NCI-H1930 (cell line): ENCODE measurements around the gene DVL3.
A peak's percentile ranks its signal among the peaks of the same experiment; 100 is the strongest.
"Not testable (repeated sequence)": the region's sequence is repeated elsewhere in the genome, so short reads cannot be mapped to it uniquely, and the experiment has no call there.

Source experiments
- DNase-seq, 2 experiments: peaks; one replicate each; lab custom pipeline; 2025; lab: John Stamatoyannopoulos, UW

Gene DVL3

DNA sequence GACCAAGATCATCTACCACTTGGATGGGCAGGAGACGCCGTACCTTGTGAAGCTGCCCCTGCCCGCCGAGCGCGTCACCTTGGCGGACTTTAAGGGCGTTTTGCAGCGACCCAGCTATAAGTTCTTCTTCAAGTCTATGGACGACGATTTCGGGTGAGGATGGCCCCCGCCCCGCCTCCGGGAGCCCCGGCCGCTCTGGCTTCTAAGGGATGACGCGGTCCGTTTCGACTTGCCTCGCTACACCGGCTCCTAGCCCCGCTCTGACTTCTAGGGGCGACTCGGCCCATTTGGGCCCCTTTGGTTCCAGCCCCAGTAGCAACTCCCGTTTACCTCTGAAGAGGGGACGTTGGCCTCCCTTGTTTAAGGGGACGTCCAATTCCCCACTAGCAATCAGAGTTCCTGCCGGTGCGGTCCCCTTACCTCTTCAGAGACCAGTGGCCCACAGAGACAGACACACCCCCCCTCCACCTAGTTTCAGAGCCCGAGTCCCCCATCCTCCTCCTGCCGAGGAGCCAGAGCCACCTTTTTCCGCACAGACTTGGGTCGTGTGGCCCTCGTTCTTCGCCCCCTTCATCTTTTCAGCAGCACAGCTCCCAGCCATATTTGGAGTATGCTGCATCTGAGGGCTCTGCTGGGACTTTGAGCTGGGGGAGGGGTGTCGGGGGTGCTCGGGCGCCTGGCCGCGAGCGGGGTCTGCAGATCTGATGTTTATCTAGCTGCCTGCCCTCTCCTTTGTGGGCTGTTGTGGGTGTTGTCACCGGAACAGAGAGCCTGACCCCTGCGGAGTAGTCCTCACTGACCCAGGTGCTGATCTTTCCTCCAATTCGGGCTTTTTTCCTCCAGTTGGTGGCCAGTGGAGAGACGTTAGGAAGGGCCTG lies 706 bp downstream of the DVL3 start:
- DNase-seq: no peak

DNA sequence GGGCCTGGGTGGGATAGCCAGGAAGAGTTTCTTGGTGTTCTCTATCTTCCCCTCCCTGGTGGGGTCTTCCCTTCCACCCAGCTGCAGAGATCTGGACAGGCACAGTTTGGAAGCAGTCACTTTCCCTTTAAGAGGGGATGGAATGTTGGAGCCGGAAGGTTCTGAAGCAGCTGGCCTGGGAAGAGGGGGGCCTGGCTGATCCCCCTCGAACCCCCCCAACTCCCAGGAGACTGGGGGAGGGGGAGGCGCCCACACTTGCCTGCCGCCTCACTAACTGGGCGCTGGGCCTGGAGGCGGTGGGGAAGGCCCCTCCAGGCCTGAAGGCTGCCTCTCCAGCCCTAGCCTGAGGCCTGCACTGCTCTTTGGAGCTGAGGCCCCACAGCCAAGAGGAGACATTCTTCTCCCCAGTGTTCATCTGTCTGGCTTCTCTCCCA lies 1.4 kb downstream of the DVL3 start:
- DNase-seq: no peak

DNA sequence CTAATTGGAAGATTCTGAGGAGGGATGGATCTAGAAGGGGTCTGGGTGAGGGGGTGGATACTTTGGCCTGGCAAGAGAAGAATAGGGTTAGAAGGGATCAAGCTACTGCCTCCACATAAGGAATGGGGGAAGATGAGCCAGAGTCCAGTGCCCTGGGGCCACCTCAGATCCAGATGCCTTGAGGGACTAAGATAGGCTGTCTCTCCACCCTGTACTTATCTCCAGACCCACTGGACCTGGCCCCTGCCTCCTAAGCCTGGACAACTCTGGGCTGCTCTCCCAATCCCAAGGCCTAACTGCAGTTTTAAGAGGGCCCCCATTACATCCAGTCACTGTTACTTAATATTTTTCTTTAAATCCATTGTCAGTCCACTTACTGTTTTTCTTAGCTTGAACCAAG lies 2.0 kb downstream of the DVL3 start:
- no peak for DNase-seq

DNA sequence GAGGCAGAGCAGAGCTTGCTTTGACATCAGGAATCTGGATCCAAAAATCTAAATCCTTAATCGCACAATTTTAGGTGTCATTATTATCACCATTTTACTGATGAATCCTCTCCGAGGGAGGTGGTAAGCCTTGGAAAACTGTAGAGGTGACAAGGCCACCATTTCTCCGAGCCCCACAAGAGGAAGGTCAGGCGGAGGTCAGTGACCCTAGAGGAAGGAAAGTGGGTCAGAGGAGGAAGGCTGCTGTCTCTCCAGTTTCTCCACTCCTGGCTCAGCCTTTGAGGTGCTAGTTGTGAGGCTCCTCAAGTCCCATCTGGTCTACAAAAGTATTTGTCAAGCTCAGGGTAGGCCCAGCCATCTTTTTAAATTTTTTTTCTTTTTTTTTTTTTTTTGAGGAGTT lies 3.2 kb downstream of the DVL3 start:
- no peak for DNase-seq

DNA sequence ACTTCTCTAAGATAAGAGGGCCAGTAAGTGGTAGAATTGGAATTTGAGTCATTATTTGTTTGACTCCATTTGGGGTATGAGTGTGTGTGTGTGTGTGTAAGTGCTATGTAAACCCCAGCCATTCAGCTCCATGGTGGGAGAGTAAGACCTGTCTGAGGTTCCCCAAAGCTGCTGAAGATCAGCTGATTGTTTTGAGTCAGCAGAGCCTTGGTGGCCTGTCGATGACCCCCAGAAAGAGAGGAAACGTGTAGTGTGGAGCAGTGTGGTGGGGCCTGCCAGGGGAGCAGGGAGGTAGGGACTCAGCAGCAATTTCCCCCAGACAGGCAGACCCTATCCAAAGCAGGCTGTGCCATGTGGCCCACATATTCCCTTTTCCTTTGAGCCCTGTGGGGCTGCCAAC lies 5.3 kb downstream of the DVL3 start:
- DNase-seq: no peak

DNA sequence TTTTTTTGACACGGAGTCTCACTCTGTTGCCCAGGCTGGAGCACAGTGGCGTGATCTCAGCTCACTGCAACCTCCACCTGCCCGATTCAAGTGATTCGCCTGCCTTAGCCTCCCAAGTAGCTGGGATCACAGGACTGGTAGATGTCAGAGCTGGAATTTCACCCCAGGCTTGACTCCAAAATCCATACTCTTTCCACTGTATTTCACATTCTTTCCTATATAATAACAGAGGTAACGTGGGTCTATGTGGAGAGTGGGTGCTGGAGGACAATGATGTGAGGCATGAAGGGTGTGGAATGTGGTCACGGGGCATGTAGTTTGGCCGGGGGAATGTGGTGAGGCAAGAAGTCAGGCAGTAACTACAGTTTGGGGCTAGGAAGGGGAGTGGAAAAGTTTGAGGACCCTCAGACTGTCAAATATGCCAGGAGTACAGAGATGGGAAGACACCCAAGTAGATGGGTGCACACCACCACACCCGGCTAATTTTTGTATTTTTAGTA lies 7.4 kb downstream of the DVL3 start:
- DNase-seq: not testable (repeated sequence)

DNA sequence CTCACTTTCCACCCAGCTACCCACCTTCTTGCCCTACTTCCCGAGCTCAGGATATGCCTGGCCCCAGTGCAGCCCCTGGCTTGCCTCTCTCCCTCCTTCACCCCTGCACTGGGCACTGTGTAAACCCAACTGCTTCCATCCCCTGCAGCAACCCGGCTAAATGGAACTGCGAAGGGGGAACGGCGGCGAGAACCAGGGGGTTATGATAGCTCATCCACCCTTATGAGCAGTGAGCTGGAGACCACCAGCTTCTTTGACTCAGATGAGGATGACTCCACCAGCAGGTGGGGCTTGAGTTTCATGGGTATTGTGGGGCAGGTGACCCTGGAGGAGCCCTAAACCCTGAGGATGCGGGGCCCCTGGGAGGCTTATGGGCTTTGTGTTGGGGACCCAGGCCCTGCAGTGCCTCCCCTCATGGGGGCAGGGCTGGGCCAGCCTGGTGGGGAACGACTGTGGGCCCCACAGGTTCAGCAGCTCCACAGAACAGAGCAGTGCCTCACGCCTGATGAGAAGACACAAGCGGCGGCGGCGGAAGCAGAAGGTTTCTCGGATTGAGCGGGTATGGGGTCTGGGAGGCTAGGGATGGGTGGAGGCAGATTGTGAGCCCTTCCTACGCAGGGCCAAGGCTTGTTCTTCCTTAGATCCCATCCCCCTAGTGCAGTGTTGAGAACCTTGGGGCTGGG lies 9.6 kb downstream of the DVL3 start:
- no peak for DNase-seq

DNA sequence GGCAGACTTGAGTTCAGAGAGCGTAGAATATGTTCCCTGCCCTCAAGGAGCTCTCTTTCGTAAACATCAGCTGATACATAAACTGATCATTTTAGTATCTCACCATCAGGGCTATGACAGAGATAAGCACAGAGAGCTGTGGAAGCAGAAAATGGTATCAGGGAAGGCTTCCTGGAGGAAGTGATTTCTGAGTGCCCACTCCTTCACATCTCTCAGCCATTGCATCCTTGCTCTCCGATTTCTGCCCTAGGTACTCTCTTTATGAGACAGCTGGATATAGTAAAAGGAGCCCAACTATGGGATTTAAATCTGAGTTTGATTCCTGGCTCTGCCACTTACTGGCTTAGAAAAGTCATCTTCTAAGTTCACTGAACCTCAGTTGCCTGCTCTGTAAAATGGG lies 10.4 kb downstream of the DVL3 start:
- no peak for DNase-seq

DNA sequence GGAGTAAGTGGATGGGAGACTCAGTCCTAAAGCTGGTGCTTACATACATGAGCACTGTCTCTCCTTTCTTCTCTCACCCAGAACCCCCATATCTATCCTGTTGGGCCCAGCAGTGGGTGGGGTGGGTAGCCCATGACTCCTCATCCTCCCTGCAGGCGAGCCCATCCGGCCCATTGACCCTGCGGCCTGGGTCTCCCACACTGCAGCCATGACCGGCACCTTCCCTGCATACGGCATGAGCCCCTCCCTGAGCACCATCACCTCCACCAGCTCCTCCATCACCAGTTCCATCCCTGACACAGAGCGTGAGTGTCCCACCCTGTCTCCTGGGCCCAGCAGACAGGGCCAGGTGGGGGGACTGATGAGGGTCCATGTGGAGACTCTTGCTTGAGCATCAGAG lies 11.5 kb downstream of the DVL3 start:
- no peak for DNase-seq

DNA sequence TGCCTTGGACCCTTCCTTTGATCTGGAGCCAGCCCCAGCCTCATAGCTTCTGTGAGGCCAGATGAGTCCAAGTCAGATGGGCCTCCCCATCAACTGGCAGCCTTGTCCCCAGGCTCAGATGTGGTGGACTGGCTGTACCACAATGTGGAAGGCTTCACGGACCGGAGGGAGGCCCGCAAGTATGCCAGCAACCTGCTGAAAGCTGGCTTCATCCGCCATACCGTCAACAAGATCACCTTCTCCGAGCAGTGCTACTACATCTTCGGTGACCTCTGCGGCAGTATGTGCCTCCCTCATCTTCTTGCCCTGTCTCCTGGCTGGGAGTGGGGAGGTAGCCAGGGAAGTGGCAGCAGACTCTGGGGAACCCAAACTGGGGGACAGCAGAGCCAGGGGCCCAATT lies 12.6 kb downstream of the DVL3 start:
- DNase-seq: no peak

DNA sequence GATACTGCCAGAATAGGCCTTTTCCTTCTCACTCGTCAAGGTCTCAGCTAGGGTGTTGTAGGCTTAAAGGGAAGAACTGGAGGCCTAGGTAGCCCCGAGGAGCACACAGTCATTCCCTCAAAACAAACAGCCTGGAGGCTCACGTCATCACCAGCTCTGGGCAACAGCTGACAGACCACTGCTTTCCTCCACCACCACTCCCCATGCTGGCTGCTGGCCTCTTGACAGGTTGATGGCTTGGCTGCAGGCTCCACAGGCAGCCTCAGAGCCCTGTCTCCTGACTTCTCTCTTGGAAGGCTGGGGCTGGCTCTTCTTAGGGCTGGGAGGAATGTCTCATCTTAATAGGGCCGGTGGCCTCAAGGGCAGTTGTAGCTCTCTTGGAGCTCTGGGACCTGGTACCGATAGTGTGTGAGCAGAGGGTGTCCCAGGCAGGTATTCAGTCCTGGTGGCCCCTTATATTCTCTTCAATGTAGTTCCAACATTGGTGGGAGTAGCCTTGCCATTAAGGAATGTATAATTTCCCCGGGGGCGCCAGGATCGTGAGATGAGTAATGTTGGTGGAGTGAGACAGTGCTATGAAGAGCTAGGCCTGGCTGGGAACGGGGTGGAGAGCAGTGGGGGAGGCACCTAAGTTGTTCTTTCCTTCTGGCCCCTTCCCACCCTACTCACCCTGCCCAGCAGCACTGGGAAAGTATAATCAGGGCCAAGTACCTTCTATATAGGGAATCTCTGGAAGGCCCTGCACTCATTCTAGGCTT lies 13.4 kb downstream of the DVL3 start:
- no peak for DNase-seq

DNA sequence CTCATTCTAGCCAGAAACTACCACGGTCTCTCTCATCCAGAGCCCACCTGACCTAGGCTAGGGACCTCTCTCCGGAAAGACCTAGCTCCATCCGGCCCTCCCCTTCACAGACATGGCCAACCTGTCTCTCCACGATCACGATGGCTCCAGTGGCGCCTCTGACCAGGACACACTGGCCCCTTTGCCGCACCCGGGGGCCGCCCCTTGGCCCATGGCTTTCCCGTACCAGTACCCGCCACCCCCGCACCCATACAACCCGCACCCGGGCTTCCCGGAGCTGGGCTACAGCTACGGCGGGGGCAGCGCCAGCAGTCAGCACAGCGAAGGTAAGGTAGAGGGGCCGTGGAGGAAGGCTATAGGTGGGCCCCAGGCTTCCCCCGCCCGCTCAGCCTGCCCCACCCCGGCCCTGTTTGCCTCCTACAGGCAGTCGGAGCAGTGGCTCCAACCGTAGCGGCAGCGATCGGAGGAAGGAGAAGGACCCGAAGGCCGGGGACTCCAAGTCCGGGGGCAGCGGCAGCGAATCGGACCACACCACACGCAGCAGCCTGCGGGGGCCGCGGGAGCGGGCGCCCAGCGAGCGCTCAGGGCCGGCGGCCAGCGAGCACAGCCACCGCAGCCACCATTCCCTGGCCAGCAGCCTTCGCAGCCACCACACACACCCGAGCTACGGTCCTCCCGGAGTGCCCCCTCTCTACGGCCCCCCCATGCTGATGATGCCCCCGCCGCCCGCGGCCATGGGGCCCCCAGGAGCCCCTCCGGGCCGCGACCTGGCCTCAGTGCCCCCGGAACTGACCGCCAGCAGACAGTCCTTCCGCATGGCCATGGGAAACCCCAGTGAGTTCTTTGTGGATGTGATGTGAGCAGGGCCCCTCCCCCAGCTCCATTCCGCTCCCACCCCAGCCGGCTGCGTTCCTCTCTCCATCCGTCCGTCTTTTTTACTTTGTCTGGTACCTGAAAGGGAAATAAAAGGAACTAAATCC lies 15.0 kb downstream of the DVL3 start:
- DNase-seq: no peak

DNA sequence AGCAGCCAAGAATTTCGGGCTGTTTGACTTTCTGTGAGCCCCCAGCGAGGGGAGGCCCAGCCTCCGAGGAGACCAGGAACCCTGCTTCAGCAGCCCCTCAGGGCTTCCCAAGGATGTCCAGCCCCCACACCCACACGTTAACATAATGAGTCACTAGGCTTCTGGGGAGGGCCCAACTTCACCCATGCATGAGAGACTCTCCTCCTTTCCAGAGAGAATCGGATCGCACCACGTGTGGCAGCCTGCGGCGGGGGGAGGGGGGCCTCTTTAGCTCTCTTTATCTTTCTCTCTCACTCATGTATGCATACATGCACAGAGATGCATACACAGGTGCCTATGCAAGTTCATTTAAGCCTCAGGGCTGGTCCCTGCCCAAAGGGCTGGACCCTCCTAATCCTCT lies 16.4 kb downstream of the DVL3 start:
- DNase-seq: no peak

DNA sequence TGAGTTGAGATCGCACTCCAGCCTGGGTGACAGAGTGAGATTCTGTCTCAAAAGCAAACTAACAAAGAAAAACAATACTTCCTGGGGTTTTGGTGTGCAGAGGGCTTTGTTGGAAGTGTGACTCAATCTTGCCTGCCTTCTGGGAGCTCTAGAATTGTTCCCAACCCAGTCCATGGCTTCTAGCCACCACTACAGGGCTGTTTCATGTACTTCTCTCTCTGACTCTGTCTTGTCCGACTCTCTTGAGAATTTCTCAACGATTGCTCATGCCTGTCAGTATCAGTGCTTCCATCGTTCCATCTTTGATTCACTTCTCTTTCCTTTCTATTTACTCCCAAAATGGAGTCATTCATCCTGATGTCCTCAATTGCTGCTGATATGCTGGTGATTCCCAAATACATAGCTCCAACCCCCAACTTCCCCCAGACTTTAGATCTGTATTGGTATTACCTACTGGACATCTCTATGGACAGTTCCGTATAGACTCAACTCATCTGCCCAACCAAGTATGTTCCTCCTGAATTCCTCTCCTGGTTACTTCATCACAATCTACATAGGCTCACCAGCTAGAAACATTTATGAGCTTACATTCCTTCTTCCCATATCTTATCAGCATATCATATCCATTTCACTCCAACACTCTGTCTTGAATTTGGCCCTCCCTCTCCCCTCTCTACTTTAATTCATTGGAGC lies 17.6 kb downstream of the DVL3 start:
- no peak for DNase-seq

DNA sequence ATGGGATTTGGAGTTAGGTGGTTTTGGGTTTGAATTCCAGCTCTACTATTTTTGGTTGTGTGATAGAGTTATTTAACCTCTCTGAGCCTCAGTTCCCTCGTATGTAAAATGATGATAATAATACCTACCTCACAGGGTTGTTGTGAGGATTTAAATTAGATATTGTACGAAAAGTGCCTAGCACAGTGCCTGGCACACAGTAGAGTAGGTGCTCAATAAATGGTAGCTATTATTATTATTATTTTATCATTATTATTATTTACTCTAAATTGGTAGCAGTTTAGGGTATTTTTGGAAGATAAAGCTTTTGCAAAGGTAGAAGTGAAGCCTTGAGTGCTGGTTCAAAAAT lies 18.2 kb downstream of the DVL3 start:
- DNase-seq: no peak

DNA sequence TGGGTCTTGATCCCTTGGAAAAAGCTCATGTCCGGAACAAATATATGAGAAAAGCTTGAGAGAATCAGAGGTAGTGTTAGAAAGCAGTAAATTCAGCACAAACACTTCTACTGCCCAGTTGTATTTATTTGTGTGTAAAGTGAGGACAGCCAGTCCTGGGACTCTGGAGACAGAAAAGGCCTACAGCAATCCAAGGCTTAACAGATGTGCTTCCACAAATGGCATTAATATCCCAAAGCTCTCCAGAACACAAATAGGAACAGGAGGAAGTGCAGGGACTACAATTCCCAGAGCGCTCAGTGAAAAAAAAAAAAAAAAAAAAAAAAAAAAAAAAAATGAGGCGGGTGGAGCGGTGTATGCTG lies 19.1 kb downstream of the DVL3 start:
- no peak for DNase-seq

DNA sequence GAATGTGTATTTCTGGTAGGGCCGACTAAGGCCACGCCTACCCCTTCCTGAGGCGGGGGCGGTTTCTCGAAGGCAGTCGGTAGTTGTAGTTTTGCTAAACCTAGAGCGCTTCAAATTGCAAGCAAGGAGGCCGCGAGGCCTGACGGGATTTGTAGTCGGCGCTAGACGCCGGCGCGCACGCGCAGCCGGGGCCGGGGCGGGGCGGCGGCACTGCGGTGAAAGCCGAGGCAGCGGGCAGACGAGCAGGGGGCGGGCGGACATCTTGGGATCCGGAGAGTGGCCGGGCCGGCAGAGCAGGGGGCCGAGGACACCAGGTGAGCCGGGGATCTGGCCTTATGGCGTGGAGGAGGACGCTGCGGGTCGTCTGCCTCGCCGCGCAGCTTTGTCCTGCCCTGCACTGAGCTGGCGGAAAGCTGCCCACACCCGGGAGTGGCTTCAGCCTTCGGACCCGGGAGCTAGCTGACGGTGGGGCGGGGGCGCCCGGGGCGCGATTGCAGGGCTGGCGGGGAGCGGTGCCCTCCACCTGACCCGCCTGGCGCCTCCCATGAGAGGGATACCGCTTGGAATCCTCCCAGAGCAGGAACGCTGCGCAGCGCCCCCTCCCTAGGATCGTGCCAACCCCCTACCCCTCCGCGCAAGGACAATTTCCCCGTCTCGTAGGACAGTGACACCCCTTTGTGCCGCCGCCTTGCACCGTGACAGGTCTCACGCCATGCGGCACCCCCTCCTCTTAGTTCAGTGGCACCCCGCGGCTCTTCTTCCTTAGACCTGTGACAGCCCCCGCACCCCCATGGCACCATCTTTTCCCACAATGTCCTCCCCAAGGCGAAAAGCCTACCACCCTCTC lies 19.7 kb downstream of the DVL3 start, which contains the start of gene AP2M1:
AP2M1 (plus strand) TSS at position 210 of the 847 bp plus-strand sequence. CDS start 2,139 bp downstream, outside the sequence.
- peak; percentile 93 to 97 for DNase-seq

DNA sequence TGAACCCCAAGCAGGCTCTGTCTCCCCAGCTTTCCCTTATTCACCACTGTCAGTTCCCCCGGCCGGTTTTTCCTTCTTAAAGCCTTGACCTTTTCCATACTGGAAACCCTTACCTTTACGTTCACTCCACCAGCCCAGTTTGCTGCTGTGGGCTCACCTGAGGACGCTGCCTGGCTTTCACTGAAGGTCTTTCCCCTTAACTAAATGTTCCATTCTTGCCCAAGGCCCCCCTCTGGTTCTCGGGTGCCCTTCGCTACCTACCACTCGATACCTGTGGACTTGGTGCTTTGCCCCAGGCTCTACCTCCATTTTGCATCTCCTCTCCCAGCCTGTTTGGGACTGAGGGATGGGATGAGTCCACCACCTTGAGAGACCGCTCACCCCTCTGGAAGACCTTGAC lies 20.3 kb downstream of the DVL3 start:
- DNase-seq: no peak

DNA sequence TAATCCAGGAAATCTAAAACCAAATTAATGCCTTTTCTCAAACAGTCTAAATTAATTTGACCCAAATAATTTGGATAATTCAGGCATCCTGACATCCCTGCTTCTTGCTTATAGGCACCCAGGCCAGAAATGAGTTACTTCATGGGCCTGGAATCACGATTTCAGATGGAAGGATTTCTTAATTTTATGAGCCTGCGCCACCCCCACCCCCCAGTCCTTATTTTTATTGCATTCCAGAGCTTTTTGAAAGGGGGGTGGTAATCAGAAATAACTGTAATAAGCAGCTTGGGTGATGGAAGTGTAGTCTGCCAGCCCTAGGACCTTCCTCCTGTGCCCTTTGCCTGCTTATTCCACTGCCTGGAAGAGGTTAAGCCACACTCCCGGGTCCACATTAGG lies 20.8 kb downstream of the DVL3 start:
- no peak for DNase-seq
